Measurements from ENCODE around the gene TMEM184A. TPM values are rescaled to one million over a fixed set of nuclear protein-coding genes. Genes with fewer than 3 reads are reported as not detected.

Gene TMEM184A
- total and polyA plus RNA-seq, 2 of the 13 experiments (the other 11 are each of a cell fraction or from before 2014, with no cell fraction given) = 9.5 to 20.4 TPM

DNA sequence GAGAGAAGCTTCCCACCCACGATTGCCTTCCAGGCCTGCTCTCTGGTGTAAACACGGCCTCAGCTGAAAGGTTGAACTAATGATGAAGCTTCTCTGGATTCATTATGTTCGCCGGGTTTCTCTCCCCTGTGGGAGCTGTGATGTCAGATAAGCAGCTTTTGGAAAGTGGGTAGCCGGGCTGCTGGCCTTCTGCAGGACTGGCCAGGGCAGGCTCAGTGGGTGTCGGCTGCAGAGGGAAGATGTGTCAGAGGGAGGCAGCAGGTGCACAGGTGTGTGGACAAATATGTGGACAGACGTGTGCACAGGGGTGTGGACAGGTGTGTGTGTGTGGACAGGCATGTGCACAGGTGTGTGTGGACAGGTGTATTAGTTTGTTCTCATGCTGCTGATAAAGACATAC lies 42.3 kb upstream of the TMEM184A start:
- CTCF ChIA-PET (ENCODE audit: low intra/inter-chr PET ratio, low total read pairs) = no interaction called here

More for the DNA sequence above, 42.3 kb upstream of the TMEM184A start:
- Histone ChIP-seq H3K36me3 (replicated peaks in 1 of 2; ENCODE audit: control insufficient read depth in 1 of 2, insufficient read depth in 2 of 2, low read length in 2 of 2) (no peaks in the 10 kb centered on the region), H3K4me3 (replicated peaks in 1 of 3; ENCODE audit: insufficient read depth in 1 of 3, low read depth in 2 of 3, low read length in 3 of 3) (no peak overlapping the region), H3K79me2 (ENCODE audit: insufficient read depth, low read length) (no peaks in the 10 kb centered on the region), H2AFZ (ENCODE audit: low read length) (no peak overlapping the region), H3K4me1 (ENCODE audit: insufficient read depth, low read length) (0 out of 2 replicates have a peak, but pooled peaks cover 5% of the 10 kb centered on the region), H3K4me2 (ENCODE audit: low read depth, low read length) (no peak overlapping the region), H3K27me3 (ENCODE audit: control insufficient read depth in 1 of 2, insufficient read depth in 2 of 2, low read length in 2 of 2) (peaks cover 5 to 79% of the 10 kb centered on the region in 2 experiments; a peak in 3 of 5 replicates), H3K9me3 (ENCODE audit: low read length) (no peaks in the 10 kb centered on the region), H3K27ac (ENCODE audit: extremely low read length, insufficient read depth, low read length) (no peak overlapping the region), H3K9ac (ENCODE audit: insufficient read depth, low read depth, low read length) (no peak overlapping the region), H4K20me1 (ENCODE audit: insufficient read depth, low read length) (no peaks in the 10 kb centered on the region)
- WGBS (ENCODE audit: low lambda C conversion rate) = 26% methylated on average over 7 of the region's 7 CpGs
- no TSS peak for BruUV-seq (replicated peaks)
- in situ Hi-C loops (cut with HindIII; ENCODE audit: extremely low pct_ligation_motif_present, low pct_unique_long_range_greater_than_20kb) (loop anchor here (25.0 kb wide), 1 partner anchor 614 kb away; no protein-coding TSS in a partner anchor), intact Hi-C loops (cut with micrococcal nuclease; ENCODE audit: unreplicated experiment) (no loop called here)
- POLR2A ChIA-PET = no interaction called here
- DNase-seq (ENCODE audit: low spot score) (no peak), FAIRE-seq (no peak), ATAC-seq (no peak)
- TF ChIP-seq ZNF280D (CRISPR knock-in tag; IDR thresholded peaks at IDR 0.05) (no peak), THAP9 (CRISPR knock-in tag; IDR thresholded peaks at IDR 0.05; ENCODE audit: borderline replicate concordance) (no peak), ZNF768 (CRISPR knock-in tag; IDR thresholded peaks at IDR 0.05) (no peak), ZBTB38 (CRISPR knock-in tag; IDR thresholded peaks at IDR 0.05) (no peak), HMGA1 (CRISPR knock-in tag; conservative IDR thresholded peaks at IDR 0.05) (no peak), ZSCAN12 (CRISPR knock-in tag; IDR thresholded peaks at IDR 0.05) (no peak), FLYWCH1 (CRISPR knock-in tag; IDR thresholded peaks at IDR 0.05) (no peak), SSRP1 (CRISPR knock-in tag; IDR thresholded peaks at IDR 0.05) (no peak), TERF1 (CRISPR knock-in tag; IDR thresholded peaks at IDR 0.05) (no peak)

Data from HepG2 (cell line).